ENCODE results near the gene MAN1A1. TPM values are rescaled to one million over a fixed set of nuclear protein-coding genes. Genes with fewer than 3 reads are reported as not detected.
A peak's percentile ranks its signal among the peaks of the same experiment; 100 is the strongest.

The MAN1A1 gene
- polyA plus RNA-seq, 1 donor (not counting 4 experiments of a cell fraction or from before 2014, with no cell fraction given) = 20.2 TPM

DNA sequence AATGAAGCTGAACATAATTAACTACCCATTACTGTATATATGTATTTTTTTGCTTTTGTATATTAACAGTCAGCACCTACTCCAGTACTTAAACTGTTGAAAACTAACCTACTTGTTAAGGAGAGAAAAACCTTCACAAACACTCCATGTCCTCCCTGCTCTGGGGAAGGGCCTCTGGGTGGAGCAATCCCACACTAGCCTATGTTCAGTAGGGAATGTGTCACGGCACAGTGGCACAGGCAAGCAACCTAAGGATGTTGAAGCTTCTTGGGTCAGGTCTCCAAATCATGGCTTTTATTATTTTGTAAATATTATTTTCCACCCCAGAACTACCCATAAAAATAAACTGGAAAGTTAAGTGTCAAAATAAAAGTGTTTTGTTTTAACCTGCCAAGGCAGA is 5.3 kb downstream of the MAN1A1 start:
- dilution Hi-C loops (cut with MboI; ENCODE audit: extremely low pct_ligation_motif_present, low sequenced_read_pairs) = no loop called here
- Histone ChIP-seq H3K9ac (ENCODE audit: control insufficient read depth, extremely low read depth, insufficient read depth, low read length) (no peak overlapping the region), H3K79me2 (ENCODE audit: control insufficient read depth, insufficient read depth, low read length) (peaks cover 29% of the 10 kb centered on the region), H2AFZ (ENCODE audit: control insufficient read depth, low read length) (no peak overlapping the region), H3K9me3 (ENCODE audit: control insufficient read depth, low read depth, low read length) (no peaks in the 10 kb centered on the region), H4K20me1 (ENCODE audit: control insufficient read depth, extremely low read depth, insufficient read depth, low read length) (no peaks in the 10 kb centered on the region), H3K4me3 (ENCODE audit: control insufficient read depth in 2 of 3, extremely low read depth in 1 of 3, insufficient read depth in 2 of 3, low read depth in 1 of 3, low read length in 3 of 3) (no peak overlapping the region), H3K36me3 (ENCODE audit: control insufficient read depth in 2 of 2, extremely low read depth in 1 of 2, insufficient read depth in 2 of 2, low read length in 2 of 2) (peaks cover 0 to 2% of the 10 kb centered on the region in 2 experiments), H3K4me1 (ENCODE audit: control insufficient read depth, extremely low read depth, insufficient read depth, low read length) (peaks cover 18% of the 10 kb centered on the region), H3K9me1 (ENCODE audit: control insufficient read depth, extremely low read depth, insufficient read depth, low read length) (peaks cover 2% of the 10 kb centered on the region), H3K27ac (ENCODE audit: control insufficient read depth, insufficient read depth, low read length) (no peak overlapping the region), H3K4me2 (ENCODE audit: control insufficient read depth, extremely low read depth, insufficient read depth, low read depth, low read length) (no peak overlapping the region), H3K27me3 (ENCODE audit: control insufficient read depth, extremely low read depth, insufficient read depth, low read length) (no peaks in the 10 kb centered on the region)
- no peak for DNase-seq (ENCODE audit: low read depth, low spot score)
- FAIRE-seq = no peak
- TF ChIP-seq, protein P1, sequence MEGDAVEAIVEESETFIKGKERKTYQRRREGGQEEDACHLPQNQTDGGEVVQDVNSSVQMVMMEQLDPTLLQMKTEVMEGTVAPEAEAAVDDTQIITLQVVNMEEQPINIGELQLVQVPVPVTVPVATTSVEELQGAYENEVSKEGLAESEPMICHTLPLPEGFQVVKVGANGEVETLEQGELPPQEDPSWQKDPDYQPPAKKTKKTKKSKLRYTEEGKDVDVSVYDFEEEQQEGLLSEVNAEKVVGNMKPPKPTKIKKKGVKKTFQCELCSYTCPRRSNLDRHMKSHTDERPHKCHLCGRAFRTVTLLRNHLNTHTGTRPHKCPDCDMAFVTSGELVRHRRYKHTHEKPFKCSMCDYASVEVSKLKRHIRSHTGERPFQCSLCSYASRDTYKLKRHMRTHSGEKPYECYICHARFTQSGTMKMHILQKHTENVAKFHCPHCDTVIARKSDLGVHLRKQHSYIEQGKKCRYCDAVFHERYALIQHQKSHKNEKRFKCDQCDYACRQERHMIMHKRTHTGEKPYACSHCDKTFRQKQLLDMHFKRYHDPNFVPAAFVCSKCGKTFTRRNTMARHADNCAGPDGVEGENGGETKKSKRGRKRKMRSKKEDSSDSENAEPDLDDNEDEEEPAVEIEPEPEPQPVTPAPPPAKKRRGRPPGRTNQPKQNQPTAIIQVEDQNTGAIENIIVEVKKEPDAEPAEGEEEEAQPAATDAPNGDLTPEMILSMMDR (optimal IDR thresholded peaks at IDR 0.05 in 1 of 3, IDR thresholded peaks at IDR 0.05 in 1 of 3, conservative IDR thresholded peaks at IDR 0.05 in 1 of 3; ENCODE audit: extremely low read depth in 1 of 3, insufficient read depth in 2 of 3, low read length in 3 of 3) = peak in 1 of 3 experiments; percentile 17
- no peak for TF ChIP-seq EZH2 (IDR thresholded peaks at IDR 0.05; ENCODE audit: low read length)

DNA sequence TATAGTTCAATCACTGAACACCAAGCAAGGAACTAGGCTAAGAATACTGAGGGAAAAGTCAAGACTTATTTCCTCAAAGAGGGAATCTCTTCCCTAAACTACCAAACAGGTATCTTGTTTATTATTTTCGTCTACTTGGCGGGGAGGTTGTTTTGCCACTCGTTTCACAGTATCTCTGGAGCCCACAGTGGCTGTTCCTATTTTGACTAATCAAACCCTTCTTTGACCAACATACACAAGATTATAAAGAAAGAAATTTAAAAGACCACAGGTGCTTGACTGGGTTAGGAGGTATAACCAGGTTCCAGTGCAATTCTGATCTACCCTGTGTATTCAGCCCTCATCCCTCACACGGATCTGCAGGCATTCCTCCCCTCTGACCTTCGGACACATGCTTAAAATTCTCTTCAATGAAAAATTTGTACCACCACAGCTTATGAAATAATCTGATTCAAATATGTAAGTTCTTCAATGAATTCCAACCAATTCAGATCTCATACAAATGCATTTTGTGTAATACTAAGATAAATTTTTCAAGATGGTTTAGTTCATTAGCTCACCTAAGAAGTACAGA is 5.9 kb downstream of the MAN1A1 start:
- dilution Hi-C loops (cut with MboI; ENCODE audit: extremely low pct_ligation_motif_present, low sequenced_read_pairs) = no loop called here
- no peaks in the 10 kb centered on the region for H4K20me1 ChIP-seq (ENCODE audit: control insufficient read depth, extremely low read depth, insufficient read depth, low read length)
- H3K4me3 ChIP-seq (ENCODE audit: control insufficient read depth in 2 of 3, extremely low read depth in 1 of 3, insufficient read depth in 2 of 3, low read depth in 1 of 3, low read length in 3 of 3) = no peak overlapping the region
- DNase-seq (ENCODE audit: low read depth, low spot score) (no peak), FAIRE-seq (no peak)
- H3K27me3 ChIP-seq (ENCODE audit: control insufficient read depth, extremely low read depth, insufficient read depth, low read length) = no peaks in the 10 kb centered on the region
- no peak overlapping the region for H3K27ac ChIP-seq (ENCODE audit: control insufficient read depth, insufficient read depth, low read length)
- no peak overlapping the region for H3K9ac ChIP-seq (ENCODE audit: control insufficient read depth, extremely low read depth, insufficient read depth, low read length)
- peaks cover 2% of the 10 kb centered on the region for H3K9me1 ChIP-seq (ENCODE audit: control insufficient read depth, extremely low read depth, insufficient read depth, low read length)
- peaks cover 0 to 2% of the 10 kb centered on the region in 2 experiments for H3K36me3 ChIP-seq (ENCODE audit: control insufficient read depth in 2 of 2, extremely low read depth in 1 of 2, insufficient read depth in 2 of 2, low read length in 2 of 2)
- TF ChIP-seq, protein P1 (optimal IDR thresholded peaks at IDR 0.05 in 1 of 3, IDR thresholded peaks at IDR 0.05 in 1 of 3, conservative IDR thresholded peaks at IDR 0.05 in 1 of 3; ENCODE audit: extremely low read depth in 1 of 3, insufficient read depth in 2 of 3, low read length in 3 of 3) = no peak
- no peak for TF ChIP-seq EZH2 (IDR thresholded peaks at IDR 0.05; ENCODE audit: low read length)
- H3K9me3 ChIP-seq (ENCODE audit: control insufficient read depth, low read depth, low read length) = no peaks in the 10 kb centered on the region
- H2AFZ ChIP-seq (ENCODE audit: control insufficient read depth, low read length) = no peak overlapping the region
- no peak overlapping the region for H3K4me2 ChIP-seq (ENCODE audit: control insufficient read depth, extremely low read depth, insufficient read depth, low read depth, low read length)
- peaks cover 18% of the 10 kb centered on the region for H3K4me1 ChIP-seq (ENCODE audit: control insufficient read depth, extremely low read depth, insufficient read depth, low read length)
- peaks cover 25% of the 10 kb centered on the region for H3K79me2 ChIP-seq (ENCODE audit: control insufficient read depth, insufficient read depth, low read length)

Measured in keratinocyte (primary cell).